Measurements from ENCODE around the gene CHKA. TPM values are rescaled to one million over a fixed set of nuclear protein-coding genes. Genes with fewer than 3 reads are reported as not detected.

CHKA gene
- total and polyA plus RNA-seq, 9 of the 15 experiments (the other 6 are each of a cell fraction or from before 2014, with no cell fraction given), result 3.6 to 37.0 (median 30.2) TPM

- TF ChIP-seq FIP1L1 (IDR thresholded peaks at IDR 0.05; ENCODE audit: low read depth, low read length, poor library complexity, severe bottlenecking) (no peak), ZNF780A (CRISPR knock-in tag; IDR thresholded peaks at IDR 0.05) (no peak), RBFOX2 (IDR thresholded peaks at IDR 0.05; ENCODE audit: low read depth, low read length) (peak; percentile 63), KLF13 (tag; IDR thresholded peaks at IDR 0.05; ENCODE audit: borderline replicate concordance, low read depth) (no peak), ELK3 (CRISPR knock-in tag; IDR thresholded peaks at IDR 0.05) (no peak), ZBTB7A (IDR thresholded peaks at IDR 0.05; ENCODE audit: borderline replicate concordance, control insufficient read depth, low read depth, low read length) (peak; percentile 58; the same call in 1 of the 2 replicates), ASH1L (IDR thresholded peaks at IDR 0.05; ENCODE audit: borderline replicate concordance, low read depth, partially characterized antibody) (no peak), MTF1 (CRISPR knock-in tag; IDR thresholded peaks at IDR 0.05; ENCODE audit: borderline replicate concordance) (no peak), ESRRA (IDR thresholded peaks at IDR 0.05; ENCODE audit: borderline replicate concordance, low read depth) (no peak), KAT8 (IDR thresholded peaks at IDR 0.05; ENCODE audit: low read depth) (no peak), EWSR1 (IDR thresholded peaks at IDR 0.05; ENCODE audit: borderline replicate concordance, low read depth, partially characterized antibody) (no peak), ZNF518B (CRISPR knock-in tag; IDR thresholded peaks at IDR 0.05) (no peak), ZNF140 (CRISPR knock-in tag; IDR thresholded peaks at IDR 0.05) (no peak), ZSCAN29 (IDR thresholded peaks at IDR 0.05) (no peak), JUNB (CRISPR knock-in tag; conservative IDR thresholded peaks at IDR 0.05) (no peak), ZZZ3 (IDR thresholded peaks at IDR 0.05) (no peak), CREM (IDR thresholded peaks at IDR 0.05; ENCODE audit: low read depth) (no peak), RFX7 (CRISPR knock-in tag; IDR thresholded peaks at IDR 0.05) (no peak), MAFG (tag; conservative IDR thresholded peaks at IDR 0.05) (no peak), CTCFL (IDR thresholded peaks at IDR 0.05; ENCODE audit: borderline replicate concordance, insufficient read depth, low read depth, low read length, poor library complexity, severe bottlenecking) (peak; percentile 12), CEBPB (tag; IDR thresholded peaks at IDR 0.05) (peak; percentile 42; the same call in 1 of the 2 replicates)
Measured at GRCh38 chr11:68010090-68011041, 110.8 kb downstream of the CHKA start, which contains the start of gene ALDH3B1 (continued).
